Daoy (cell line): ENCODE data around the gene METTL18. TPM values are rescaled to one million over a fixed set of nuclear protein-coding genes. Genes with fewer than 3 reads are reported as not detected.
"Not testable (repeated sequence)": the region's sequence is repeated elsewhere in the genome, so short reads cannot be mapped to it uniquely, and the experiment has no call there.

ENCODE experiments used
- DNase-seq: peaks from one replicate; pipeline ENCODE4 v3.0.0-alpha.2; 2015; ENCODE audit warnings: low read depth
- total RNA-seq: library from RNA; depleted of rRNA; stranded (reverse); fragments of >200 nt; shearing (Covaris generic); gene quantifications from 2 replicates; pipeline ENCODE4 v1.2.3, GENCODE V29; 2014; rRNA removed

The METTL18 gene
- 10.4 and 13.0 TPM in 2 replicates for total RNA-seq

DNA sequence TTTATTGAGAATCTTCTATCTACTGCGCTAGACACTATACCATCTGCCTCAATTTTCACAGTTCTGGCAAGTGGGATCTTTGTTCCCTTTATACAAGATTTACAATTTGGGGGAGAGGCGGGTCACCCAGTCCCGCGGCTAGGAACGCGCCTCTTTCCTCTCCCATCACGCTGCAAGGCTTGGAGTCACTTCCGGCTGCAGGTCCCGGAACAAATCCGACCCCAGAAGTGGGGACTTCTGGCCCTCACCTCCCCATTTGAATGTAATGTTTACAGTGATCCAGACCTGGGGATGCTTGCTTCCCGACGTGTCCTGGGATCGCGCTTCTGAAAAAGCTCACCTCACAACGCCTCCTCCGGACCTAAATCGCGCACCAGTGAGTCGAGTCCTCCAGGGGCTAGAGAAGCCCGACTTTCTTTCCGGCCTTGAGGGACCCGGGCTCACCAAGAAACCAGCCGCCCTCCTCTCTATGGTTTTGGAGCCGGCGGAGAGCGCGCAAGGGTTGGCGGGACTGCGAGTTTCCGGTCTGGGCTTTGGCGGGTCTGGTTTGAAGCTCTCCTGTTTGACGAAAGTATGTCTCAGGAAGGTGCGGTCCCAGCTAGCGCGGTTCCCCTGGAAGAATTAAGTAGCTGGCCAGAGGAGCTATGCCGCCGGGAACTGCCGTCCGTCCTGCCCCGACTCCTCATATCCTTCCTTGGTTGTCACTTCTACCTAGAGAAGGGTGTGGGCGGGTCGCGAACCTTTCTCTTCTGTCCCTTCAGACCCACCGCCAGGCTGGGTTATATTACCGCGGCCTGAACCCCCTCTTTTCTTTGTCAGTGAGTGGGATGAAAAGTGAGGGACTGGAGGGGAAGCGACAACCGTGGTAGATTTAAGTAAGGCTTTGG lies at the start of gene METTL18:
TSS of gene METTL18 (minus strand) at position 378 of the 887 bp plus-strand sequence. CDS start 1,212 bp downstream, outside the sequence.
- DNase-seq, result peak; percentile 96

DNA sequence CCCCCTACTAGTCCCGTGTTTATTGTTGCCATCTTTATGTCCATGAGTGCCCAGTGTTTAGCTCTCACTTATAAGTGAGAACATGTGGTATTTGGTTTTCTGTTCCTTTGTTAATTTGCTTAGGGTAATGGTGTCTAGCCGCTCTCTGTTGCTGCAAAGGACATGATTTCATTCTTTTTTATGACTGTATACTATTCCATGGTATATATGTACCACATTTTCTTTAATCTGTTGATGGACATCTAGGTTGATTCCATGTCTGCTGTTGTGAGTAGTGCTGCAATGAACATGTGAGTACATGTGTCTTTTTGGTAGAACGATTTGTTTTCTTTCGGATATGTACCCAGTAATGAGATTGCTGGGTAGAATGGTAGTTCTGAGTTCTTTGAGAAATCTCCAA lies 44.2 kb upstream of the METTL18 start:
- no peak for DNase-seq

DNA sequence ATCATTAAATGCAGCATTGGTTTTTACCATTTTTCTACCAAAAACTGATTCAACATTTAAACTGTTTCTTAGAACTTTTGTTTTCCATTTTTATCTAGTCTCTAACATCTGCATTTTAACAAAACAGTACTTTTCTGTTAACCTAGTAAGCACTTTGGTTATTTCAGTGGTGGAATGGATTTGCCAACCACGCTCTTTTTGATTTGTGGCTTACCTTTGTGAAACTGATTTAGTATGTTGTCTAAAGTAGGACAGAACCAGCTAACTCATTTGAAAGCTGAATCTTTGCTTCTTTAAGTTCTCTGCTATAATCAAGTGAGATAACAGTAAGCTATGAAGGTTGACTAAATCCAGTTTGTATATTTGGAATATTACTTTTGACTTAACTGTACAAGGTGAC lies 41.5 kb upstream of the METTL18 start:
- DNase-seq, result no peak

DNA sequence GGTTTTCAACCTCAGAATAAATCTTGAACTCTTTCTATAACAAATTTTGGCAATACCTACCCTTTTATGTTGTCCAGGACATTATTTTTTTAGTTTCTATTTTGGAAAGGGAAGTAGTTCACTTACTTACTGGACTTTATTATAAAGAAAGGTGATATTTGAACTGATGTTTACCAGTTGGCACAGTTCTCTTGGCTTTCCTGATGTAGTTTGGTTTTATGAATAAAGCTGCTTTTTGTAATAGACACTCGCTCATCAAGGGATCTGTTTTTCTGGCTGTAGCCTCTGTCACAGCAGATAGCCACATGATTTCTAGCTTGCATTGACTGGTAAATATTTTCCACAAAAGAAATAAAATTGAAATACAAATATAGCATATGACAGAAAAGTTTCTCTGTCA lies 40.9 kb upstream of the METTL18 start:
- DNase-seq, result no peak

DNA sequence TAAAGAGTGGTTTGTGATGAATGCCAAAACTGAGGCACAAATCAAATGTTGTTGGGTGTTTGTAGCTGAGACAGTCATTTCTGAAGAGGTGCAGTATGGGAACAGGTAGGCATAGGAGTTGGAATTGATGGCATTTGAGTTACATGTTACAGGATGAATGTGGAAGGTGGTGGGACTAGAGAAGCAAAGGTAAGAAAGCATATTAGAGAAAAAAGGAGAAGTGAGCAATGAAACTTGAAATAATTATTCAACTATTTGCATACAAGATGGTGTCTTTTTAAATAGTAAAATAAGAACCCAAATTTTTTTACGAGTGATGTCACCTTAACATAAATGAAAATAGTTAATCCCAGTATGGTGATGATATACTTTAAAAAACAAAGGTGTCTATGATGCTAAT lies 40.2 kb upstream of the METTL18 start:
- no peak for DNase-seq

DNA sequence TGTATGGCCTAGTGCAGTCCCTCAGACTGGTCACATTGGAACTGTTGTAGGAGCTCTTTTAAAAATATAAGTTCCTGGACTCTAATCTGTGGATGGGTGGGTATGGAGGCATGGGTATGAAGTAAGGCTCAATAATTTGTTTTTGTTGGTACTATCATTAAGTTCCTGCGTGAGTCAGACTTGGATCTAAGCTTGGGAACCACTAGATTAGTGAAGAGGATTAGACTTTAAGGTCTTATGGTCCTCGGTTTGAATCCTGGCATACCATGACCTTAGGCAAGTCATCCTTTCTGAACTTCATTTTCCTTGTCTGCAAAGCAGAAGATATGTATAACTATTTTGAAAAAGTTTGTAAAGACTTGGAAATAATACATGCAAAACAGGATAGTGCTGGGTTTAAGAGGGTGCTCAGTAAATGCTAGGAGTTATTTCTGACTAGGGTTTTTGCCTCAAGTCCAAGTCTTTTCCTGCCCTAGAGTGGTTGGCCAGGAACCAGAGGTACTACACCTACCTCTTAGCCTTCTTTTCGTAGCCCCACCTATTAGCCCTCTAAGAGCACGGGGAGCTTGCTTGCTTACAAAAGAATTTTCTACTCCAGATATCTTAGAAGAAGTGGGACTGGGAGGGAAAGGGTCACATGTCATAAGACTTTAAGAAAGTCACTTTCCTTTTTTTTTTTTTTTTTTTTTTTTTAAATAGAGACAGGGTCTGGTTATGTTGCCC lies 38.6 kb upstream of the METTL18 start:
- no peak for DNase-seq

DNA sequence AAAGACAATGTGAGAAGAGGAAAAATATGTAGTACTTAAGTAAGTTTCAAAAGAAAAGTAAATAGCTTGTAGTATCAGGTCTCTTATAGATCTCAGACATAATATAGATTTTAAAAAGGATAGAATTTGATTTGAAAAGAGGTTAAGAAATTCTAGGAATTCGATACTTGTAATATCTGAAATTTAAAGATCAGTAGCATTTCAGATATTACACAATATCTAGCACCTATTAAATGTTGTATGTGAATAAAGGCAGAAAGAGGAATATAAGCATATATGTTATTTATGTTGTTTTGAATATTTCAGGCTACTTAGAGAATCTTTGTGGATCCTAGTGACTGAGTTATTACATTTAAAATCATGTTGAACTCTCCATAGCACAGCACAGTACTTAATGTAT lies 35.0 kb upstream of the METTL18 start:
- DNase-seq, result no peak

DNA sequence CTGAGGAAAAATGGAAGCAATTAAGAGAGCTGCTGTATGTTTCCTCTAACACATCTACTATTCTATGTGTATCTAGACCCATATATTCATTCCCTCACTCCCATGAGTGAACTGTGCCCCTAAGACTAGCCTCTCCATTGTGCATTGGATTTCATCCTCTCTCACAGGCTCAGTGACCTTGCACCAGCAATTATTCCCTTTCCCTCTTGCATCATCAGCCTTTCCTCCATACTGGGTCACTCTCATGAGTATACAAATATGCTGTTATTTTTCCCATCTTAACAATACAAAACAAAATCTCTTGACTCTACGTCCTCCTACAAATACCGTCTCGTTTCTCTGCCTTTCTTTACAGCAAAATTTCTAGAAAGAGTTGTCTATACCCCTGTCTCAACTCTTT lies 29.4 kb upstream of the METTL18 start:
- DNase-seq, result no peak

DNA sequence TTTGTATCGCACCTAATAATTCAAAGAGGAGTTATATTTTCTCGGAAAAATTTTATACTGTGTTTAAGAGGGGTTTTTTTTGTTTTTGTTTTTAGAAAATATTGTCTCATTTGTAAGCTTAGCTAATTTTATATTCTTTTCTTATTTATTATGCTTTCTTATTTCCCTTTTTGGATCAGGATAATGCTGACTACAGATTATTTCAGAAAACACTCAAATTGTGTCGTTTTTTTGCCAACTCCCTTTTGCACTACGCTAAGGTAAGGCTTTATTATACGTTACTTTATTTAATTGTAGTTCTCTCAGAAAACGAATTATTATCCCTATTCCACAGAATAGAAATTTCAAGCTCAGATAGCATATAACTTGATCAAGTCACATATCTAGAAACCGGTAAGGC lies 26.8 kb upstream of the METTL18 start:
- no peak for DNase-seq

DNA sequence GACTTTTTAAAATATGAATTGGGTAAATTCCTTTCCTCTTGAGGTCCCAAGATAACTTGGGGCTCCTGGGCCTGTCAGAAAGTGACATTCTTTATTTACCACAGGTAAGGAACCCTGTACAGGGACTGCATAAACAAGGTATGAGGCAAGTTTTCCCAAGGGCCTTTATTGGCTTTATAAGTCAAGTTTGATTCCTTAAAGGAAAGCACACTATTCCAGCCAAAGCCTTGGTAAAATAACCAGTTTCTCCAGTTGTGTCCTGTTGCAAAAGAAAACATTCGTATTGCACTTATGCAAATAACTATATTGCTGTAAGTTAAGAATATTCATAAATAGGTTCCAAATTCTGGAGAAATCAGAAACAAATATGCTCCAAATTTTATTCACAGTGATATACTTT lies 21.9 kb upstream of the METTL18 start:
- no peak for DNase-seq

DNA sequence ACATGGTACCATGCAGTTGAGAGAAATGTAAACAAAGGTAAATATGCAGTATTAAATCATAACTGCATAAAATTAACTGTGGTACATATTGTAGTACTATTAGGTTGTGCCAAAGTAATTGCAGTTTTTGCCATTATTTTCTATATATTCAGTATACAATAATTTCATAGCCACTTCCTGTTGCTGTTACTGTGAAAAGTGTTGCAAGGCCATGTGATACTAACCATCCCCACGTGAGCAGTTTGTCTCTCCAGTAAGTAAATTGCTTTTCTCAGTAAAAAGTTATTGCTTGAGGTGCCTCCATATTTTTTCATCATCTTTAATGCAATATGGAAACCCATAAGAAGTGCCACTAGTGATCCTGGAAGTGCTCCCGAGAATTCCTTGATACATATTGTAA lies 19.6 kb upstream of the METTL18 start:
- DNase-seq, result no peak

DNA sequence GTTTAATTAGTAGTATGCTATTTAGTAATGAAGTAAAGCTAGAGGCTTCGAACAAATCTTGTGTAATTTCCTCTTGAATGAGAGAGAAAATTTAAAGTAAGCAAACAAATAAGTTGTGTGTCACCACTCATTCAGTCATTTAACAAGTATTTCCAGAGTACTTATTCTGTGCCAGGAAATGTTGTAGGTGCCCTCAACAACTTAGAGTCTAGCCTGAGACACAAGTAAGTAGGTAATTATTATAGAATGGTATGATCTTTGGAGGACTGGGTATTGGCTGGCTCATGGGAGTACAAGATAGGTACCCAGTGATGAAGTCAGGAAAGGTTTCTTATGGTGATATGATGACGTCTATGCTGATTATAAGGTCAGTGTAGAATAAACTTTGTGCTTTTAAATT lies 17.4 kb upstream of the METTL18 start:
- DNase-seq, result no peak

DNA sequence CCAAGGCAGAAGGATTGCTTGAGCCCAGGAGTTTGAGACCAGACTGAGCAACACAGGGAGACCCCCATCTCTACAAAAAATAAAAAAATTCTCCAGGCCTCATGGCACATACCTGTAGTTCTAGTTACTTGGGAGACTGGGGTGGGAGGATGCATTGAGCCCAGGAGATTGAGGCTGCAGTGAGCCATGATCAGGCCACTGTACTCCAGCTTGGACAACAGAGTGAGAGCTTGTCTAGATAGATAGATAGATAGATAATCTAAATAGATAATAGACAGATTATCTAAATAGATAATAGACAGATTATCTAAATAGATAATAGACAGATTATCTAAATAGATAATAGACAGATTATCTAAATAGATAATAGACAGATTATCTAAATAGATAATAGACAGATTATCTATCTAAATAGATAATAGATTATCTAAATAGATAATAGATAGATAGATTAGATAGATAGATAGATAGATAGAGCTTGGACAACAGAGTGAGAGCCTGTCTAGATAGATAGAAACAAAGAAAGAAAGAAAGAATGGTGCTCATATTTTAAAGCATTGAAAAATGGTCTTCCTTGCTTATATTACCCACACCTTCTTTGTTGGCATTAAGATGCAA lies 16.8 kb upstream of the METTL18 start:
- not testable (repeated sequence) for DNase-seq

DNA sequence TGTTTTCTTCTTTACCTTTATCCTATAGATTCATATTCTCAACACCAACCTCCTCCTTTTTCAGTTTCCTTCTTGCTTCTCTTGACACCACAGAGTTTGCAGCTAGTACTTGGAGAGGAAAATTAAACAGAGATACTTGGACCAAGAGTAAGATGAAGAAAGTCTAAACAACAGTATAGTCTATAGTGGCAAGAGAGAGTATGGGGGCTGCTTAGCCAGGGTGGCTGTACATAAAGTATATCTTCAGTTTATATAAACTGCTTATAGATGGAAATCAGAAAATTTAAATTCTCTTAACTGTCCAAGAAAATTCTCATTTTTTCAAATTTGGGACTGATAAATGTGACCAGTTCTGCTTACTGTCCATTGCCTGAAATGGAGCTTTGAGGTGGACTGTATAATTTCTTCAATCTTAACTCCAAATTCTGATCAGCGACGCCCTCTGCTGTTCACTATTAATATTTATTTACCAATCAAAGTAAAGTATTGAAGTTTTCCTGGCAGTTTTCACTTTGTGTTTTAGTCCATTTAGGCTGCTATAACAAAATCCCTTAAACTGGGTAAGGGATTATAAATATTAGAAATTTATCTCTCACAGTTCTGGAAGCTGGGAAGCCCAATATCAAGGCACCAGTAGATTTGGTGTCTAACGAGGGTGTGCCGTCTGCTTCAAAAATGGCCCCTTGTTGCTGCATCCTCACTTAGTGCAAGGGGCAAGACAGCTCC lies 14.8 kb upstream of the METTL18 start:
- peak; percentile 8 for DNase-seq

DNA sequence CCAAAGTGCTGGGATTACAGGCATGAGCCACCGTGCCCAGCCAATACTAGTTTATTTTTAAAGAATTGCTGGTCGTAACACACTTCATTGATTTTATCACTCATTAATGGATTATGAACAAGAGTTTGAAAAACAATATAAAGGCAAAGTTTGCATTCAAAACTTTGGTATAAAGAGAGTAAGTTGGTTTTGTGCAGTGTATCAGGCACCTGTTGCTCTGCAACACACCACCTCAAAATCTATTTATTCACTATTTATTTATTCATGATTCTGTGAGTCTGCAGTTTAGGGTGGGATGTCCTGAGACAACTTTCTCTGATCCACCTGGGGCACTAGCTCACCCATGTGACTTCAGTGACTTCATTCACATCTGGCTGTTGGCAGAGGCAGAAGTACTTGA lies 10.2 kb upstream of the METTL18 start:
- DNase-seq, result no peak

DNA sequence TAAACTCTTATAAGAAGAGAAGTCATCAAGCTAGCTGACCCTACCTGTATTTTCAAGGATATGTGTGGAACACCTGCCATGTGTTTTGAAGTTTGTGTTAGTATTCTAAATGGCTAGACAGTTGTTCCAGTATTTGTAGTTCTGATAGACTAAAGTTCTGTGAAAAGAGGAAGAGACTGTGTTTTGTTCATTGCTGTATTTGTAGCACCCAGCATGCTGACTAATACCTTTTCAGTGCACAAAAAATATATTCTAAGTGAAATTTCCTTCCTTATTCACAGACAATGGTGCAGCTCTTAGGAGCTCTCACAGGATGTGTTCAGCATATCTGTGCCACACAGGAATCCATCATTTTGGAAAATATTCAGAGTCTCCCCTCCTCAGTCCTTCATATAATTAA lies 8.2 kb upstream of the METTL18 start:
- no peak for DNase-seq

DNA sequence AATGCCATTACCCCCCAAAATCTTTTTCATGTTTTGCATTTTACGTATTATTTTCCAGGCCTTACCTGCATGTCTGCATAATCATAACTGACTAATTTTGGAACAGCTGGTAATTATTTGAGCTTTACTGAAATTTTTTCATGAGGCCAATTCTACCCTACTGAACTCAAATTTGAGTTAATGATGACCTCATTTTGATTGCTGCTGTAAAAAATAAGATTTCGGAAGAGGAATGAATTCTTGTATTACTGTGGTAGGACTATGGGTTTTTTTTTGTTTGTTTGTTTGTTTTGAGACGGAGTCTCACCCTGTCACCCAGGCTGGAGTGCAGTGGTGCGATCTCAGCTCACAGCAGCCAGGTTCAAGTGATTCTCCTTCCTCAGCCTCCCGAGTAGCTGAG lies 2.6 kb upstream of the METTL18 start:
- DNase-seq, result no peak

DNA sequence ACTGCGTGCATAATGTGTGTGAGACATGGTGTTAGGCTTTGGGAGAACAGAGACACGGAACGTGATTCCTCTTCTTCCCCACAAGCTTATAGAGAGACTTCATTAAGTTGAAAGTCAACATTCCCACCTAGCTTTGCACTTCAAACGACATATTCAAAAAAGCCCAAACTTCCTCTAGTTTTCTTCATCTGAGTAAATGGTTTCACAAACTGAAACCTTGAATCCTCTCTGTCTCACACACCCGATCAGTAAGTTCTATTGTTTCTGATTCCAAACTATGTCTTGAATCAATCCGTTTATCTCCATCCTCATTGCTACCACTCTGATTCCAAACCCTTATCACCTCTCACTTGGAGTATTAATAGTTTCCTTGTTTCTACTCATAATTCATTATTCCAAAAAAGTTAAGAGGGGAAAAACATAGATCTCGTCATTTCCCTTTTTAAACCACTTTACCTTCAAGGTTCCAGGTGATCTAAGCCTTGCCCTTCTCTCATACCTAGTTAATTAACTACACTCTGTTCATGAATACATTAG lies 1.6 kb upstream of the METTL18 start:
- DNase-seq, result no peak

DNA sequence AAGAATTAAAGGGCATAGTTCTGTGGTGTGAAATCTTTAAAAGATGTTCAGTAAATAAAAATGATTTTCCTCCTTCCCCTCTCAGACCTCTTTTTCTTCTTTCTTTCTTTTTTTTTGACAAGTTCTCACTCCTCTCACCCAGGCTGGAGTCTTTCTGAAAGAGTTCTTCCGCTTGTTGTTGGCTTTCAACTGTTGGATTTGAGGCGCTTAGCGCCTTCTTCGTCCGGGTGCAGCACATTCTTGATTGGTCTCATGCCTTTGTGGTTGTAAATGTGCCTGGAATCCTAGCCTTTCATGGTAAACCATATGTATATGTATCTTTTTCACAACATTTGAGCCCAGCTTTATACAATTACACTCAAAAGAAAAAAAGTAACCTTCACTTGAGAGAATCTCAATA lies 980 bp upstream of the METTL18 start:
- DNase-seq, result no peak

DNA sequence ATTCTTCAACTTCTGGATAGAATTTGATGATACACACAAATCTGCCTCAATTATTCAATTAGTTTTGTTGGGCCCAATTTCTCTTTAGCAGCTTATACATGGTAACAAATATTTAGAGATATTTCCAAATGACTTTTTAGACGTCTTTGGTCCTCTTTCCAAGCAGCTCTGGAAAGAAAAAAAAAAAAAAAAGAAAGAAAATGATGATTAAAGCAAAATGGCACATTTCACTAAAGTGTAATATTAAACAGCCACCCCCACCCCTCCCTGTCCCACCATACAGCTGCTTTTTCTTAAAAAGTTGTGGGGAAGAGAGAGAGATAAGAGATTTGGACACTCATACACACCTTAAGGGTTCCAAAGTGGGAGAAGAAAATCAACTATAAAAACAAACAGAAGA lies 977 bp downstream of the METTL18 start:
- DNase-seq, result no peak

DNA sequence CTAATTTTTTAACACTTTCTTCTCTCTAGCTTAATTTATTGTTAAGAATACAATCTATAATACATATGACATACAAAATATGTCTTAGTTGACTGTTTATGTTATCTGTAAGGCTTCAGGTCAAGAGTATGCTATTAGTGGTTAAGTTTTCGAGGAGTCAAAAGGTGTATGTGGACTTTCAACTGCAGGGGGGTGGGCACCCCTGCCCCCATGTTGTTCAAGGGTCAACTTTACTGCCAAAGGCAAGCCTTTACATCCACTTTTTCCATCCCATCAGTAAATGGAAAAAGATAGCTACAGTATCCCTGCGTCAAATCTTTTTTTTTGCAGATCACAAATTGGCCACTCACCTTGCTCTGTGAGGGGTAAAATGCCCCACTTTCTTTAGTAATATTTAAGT lies 6.3 kb downstream of the METTL18 start:
- no peak for DNase-seq

DNA sequence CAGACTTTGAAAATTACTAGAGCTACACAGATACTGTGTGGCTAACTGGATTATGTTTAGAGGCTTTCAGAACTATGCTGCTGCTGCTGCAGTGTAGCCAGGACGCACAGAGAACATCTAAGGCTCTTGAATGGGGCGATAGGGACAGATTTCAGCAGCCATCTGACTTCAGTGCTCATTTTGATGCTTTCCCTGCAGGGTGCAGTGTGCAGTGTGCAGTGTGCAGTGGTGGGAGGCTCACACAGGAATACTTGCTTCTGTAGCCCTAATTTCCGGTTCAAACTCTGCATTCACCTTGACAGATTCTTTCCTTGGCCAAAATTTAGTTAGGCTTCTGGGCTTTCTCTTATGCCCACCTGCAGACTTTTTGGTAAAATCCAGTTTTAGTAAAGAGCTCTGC lies 7.7 kb downstream of the METTL18 start:
- DNase-seq, result no peak
